Measurements from ENCODE around the gene ZNF436.

DNA sequence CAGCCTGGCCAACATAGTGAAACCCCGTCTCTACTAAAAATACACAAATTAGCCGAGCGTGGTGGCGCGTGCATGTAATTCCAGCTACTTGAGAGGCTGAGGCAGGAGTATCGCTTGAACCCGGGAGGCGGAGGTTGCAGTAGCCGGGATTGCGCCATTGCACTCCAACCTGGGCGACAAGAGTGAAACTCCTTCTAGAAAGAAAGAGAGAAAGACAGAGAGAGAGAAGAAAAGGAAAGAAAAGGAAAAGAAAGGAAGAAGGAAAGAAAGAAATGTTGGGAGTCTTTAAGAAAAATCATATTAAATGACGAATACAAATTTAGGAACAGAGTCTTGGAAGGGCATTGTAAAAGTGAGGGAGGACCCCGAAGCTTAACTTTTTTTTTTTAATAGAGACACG lies 23.7 kb downstream of the ZNF436 start:
- TF ChIP-seq, protein P1, sequence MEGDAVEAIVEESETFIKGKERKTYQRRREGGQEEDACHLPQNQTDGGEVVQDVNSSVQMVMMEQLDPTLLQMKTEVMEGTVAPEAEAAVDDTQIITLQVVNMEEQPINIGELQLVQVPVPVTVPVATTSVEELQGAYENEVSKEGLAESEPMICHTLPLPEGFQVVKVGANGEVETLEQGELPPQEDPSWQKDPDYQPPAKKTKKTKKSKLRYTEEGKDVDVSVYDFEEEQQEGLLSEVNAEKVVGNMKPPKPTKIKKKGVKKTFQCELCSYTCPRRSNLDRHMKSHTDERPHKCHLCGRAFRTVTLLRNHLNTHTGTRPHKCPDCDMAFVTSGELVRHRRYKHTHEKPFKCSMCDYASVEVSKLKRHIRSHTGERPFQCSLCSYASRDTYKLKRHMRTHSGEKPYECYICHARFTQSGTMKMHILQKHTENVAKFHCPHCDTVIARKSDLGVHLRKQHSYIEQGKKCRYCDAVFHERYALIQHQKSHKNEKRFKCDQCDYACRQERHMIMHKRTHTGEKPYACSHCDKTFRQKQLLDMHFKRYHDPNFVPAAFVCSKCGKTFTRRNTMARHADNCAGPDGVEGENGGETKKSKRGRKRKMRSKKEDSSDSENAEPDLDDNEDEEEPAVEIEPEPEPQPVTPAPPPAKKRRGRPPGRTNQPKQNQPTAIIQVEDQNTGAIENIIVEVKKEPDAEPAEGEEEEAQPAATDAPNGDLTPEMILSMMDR (IDR thresholded peaks at IDR 0.05): no peak
- TF ChIP-seq POLR2AphosphoS5 (IDR thresholded peaks at IDR 0.05) (no peak), POLR2A (IDR thresholded peaks at IDR 0.05) (no peak)

Measured in transverse colon (tissue), 4 donors.